ENCODE data around the gene GNPTG.

DNA sequence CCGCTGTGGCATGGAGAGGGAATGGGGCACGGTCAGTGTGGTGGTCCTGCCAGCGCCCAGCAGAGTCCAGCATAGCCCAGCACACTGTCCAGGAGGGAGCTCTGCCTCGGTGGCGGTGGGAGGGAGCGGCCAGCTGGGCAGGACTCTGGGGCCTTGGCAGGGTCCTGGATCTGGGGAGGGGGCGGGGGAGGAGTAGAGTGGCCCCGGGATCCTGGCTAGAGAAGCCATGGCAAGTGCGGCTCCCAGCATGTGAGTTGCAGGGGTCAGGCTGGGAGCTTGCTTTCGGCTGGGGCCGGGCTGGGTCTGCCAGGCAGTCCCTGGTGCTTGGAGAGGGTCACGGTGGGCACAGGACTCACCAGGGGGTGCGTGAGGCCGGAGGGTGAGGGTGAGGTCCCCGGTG is 3.9 kb downstream of the GNPTG start:
- TF ChIP-seq, protein P1, sequence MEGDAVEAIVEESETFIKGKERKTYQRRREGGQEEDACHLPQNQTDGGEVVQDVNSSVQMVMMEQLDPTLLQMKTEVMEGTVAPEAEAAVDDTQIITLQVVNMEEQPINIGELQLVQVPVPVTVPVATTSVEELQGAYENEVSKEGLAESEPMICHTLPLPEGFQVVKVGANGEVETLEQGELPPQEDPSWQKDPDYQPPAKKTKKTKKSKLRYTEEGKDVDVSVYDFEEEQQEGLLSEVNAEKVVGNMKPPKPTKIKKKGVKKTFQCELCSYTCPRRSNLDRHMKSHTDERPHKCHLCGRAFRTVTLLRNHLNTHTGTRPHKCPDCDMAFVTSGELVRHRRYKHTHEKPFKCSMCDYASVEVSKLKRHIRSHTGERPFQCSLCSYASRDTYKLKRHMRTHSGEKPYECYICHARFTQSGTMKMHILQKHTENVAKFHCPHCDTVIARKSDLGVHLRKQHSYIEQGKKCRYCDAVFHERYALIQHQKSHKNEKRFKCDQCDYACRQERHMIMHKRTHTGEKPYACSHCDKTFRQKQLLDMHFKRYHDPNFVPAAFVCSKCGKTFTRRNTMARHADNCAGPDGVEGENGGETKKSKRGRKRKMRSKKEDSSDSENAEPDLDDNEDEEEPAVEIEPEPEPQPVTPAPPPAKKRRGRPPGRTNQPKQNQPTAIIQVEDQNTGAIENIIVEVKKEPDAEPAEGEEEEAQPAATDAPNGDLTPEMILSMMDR (IDR thresholded peaks at IDR 0.05 in 4 of 5, conservative IDR thresholded peaks at IDR 0.05 in 1 of 5) = no peak
- no peak for TF ChIP-seq POLR2A (IDR thresholded peaks at IDR 0.05)

Measured in gastrocnemius medialis (tissue), 4 donors.